GM10266 (cell line): ENCODE data around the gene PIP5K1C.

Experiments
- DNase-seq: peaks from one replicate; pipeline ENCODE4 v3.0.0; 2012; ENCODE audit errors: extremely low spot score
- TF ChIP-seq, protein P1 (sequence below): IDR thresholded peaks from 2 replicates; pipeline ENCODE4 v1.5.1; 2012; ENCODE audit warnings: mild to moderate bottlenecking, low read depth; ENCODE audit not compliant: control insufficient read depth, insufficient read depth; ENCODE audit errors: missing control alignments

The PIP5K1C gene

DNA sequence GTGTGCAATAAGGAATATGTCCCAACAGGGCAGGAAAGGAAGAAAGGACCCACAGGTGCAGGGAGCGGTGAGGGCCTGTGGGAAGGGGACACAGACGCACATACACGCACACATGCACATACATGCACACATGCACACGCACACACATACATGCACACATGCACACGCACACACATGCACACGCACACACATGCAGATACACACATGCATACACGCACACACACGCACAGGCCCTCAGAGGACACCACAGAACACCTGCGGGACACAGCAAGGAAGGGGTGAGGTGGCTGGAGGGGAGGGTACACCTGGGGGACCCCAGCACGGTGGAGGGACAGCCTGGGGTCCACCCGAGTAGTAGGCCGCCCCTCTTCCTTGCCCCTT is 12.9 kb downstream of the PIP5K1C start:
- no peak for DNase-seq
- TF ChIP-seq, protein P1, sequence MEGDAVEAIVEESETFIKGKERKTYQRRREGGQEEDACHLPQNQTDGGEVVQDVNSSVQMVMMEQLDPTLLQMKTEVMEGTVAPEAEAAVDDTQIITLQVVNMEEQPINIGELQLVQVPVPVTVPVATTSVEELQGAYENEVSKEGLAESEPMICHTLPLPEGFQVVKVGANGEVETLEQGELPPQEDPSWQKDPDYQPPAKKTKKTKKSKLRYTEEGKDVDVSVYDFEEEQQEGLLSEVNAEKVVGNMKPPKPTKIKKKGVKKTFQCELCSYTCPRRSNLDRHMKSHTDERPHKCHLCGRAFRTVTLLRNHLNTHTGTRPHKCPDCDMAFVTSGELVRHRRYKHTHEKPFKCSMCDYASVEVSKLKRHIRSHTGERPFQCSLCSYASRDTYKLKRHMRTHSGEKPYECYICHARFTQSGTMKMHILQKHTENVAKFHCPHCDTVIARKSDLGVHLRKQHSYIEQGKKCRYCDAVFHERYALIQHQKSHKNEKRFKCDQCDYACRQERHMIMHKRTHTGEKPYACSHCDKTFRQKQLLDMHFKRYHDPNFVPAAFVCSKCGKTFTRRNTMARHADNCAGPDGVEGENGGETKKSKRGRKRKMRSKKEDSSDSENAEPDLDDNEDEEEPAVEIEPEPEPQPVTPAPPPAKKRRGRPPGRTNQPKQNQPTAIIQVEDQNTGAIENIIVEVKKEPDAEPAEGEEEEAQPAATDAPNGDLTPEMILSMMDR = no peak

DNA sequence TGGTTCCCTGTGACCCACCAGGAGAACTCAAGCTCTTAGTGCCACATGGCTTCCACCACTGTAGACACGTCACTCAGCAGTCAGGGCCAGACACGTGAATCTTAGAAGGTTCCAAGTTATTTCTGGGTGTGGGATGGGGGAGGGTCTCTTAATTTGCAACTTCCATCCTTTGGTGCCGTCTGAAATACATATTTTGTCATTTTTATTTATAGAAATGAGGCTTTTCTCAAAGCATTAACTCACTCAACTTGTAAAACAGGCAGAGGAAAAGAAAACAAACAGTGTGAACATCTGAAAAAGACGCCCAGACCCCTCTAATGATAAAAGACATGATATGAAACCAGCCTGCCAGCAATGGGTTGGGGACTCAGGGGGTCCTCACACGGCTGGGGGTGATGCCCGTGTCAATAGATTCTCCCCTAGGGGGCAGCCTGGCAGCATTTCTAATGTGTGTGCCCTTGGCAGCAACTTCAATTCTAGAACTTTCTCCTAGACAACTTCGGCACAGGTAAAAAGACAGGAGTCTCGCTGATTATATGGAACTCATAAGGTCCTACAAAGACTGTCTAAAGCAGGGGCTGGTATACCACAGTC is 15.4 kb downstream of the PIP5K1C start:
- no peak for DNase-seq
- TF ChIP-seq, protein P1 = no peak

DNA sequence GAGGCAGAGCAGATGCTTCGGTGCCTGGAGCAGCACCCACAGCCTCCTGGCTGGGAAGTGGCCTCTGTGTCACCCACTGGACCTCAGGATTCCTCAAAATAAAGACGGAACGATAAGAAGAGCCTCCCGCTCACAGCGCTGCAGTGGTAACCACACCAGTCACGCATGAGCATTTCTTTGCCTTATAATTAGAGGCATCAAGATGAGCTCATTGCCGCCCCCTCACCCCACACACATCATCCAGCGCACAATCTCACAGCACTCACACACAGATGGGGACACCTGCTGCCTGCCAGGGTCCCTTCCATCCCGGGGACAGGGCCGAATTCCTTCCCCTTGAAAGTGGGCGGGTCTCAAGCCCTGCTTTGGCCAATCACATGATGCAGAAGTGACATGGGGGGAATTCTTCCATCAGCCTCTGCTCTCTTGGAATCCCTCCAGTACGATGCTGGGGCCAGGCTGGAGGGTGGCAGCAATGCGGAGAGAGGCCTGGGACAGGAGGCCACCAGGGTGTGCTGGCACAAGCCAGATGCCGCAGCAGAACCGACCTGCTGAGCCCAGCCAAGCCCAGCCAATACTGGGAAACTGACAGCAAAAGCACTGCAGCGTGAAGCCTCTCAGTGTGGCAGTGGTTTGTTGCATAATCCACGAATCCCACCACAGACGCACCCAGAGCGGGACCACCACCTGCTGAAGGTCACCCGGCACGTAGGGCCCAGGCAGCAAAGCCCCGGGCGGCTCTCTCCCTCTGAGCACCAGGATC is 16.0 kb downstream of the PIP5K1C start:
- TF ChIP-seq, protein P1 = no peak
- DNase-seq = peak; percentile 90

DNA sequence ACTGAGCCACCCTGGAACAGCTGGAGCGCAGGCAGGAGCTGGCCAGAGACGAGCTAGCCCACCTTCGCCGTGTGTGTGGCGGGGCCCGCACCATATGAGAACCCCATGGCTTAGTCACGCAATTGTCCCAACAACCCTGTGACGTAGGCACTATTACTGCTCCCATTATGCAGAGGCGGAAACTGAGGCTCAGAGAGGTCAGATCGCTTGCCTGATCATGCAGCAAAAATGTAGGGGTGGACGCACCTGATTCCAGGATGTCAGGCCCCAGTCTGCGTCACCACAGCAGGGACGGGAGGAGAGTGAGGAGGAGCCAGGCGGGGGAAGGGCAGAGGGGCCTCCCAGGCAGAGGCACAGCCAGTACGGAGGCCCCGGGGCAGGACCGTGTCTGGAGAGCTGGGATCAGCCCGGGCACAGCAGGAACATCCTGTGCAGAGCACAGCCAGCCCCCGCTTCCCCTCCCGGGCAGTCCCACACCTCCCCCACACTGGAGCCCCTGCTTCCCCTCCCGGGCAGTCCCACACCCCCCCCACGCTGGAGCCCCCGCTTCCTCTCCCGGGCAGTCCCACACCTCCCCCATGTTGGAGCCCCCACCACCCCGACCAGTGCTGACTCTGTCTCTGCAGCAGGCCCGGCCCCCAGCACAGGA is 16.7 kb downstream of the PIP5K1C start:
- TF ChIP-seq, protein P1 = no peak
- DNase-seq = peak; percentile 62

DNA sequence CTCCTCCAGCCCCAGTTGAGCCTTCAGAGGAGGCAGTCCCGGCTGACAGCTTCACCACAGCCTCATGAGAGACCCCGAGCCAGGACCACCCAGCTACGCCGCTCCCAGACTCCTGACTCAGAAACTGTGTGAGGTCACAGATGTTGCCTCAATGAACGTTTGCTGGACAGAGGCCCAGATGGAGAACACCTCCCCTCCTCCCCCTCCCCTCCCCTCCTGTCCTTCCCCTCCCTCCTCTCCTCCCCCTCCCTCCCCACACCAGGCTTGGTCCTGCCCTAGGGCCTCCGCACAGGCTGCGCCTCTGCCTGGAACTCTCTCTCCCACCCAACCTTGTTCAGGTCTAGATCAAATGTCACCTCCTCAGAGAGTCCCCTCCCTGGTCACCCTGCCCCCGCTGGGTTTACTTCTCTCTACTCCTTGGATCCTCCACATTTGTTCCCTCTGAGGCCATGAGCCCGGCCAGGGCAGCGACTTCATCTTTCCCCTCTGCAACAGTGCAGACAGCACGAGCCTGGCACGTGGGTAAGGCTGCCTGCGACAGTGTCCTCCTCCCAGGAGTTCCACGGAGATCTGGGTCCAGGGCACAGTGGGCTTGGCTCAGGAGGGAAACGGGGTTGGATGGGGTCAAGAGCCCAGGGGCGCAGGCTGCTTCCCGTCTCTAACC is 17.4 kb downstream of the PIP5K1C start:
- TF ChIP-seq, protein P1 = no peak
- DNase-seq = no peak

DNA sequence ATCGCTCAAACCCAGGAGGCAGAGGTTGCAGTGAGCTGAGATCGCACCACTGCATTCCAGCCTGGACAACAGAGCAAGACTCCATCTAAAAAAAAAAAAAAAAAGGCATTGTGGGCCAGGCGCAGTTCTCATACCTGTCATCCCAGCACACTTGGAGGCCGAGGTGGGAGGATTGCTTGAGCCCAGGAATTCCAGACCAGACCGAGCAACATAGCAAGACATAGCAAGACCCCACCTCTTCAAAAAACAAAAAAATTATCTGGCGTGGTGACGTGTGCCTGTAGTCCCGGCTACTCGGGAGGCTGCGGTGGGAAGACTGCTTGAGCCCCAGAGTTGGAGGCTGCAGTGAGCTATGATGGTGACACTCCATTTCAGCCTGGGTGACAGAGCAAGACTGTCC is 18.0 kb downstream of the PIP5K1C start:
- TF ChIP-seq, protein P1 = no peak

More for the DNA sequence above, 18.0 kb downstream of the PIP5K1C start:
- DNase-seq = no peak
